Endothelial cell of umbilical vein (primary cell): ENCODE measurements around the gene CTNND2. TPM values are rescaled to one million over a fixed set of nuclear protein-coding genes. Genes with fewer than 3 reads are reported as not detected.

ENCODE experiments used
- BruUV-seq: library from RNA; stranded (reverse); fragments of 400-500 nt; replicated peaks from 2 replicates; lab custom pipeline; 2021; lab: Mats Ljungman, UMichigan
- CTCF ChIA-PET: fragments of 300-600, 350-600 bp; sonication (Branson Sonifier 250); formaldehyde crosslinking; loops from one replicate; lab custom pipeline; 2021; ENCODE audit warnings: antibody characterized with exemption, inconsistent platforms; lab: Charles Lee
- POLR2A ChIA-PET: fragments of 300-600, 350-600 bp; sonication (Branson Sonifier 250); formaldehyde crosslinking; loops from one replicate; lab custom pipeline; 2021; ENCODE audit warnings: antibody characterized with exemption, inconsistent platforms; lab: Charles Lee
- DNase-seq: peaks from one replicate; pipeline ENCODE4 v3.0.0-alpha.2; 2011; ENCODE audit warnings: low read depth, low spot score
- FAIRE-seq: peaks from 2 replicates; lab custom pipeline; 2011; peaks lifted over from hg19 to GRCh38; lab: Jason Lieb, UNC
- H2AFZ ChIP-seq: 2 replicates; pipeline ENCODE4 v1.6.0; 2012; ENCODE audit warnings: low read depth, low read length, control low read depth, inconsistent platforms
- H3K27ac ChIP-seq: 2 replicates; pipeline ENCODE4 v1.5.1; 2011; ENCODE audit warnings: low read depth, mild to moderate bottlenecking, control low read depth, low read length, moderate library complexity; ENCODE audit not compliant: insufficient read depth
- H3K27me3 ChIP-seq, 2 experiments: 2 replicates each; pipeline versions ENCODE4 v1.6.0 to v1.6.1; 2011; ENCODE audit warnings: low read length in 2 of 2, mixed read lengths in 1 of 2; ENCODE audit not compliant: control insufficient read depth in 2 of 2, insufficient read depth in 2 of 2
- H3K36me3 ChIP-seq, 2 experiments: 2 replicates in 1 of 2; 3 replicates in 1 of 2; pipeline ENCODE4 v1.5.1; 2011; ENCODE audit warnings: low read length in 2 of 2, mild to moderate bottlenecking in 1 of 2, moderate library complexity in 1 of 2; ENCODE audit not compliant: control insufficient read depth in 2 of 2, insufficient read depth in 2 of 2; ENCODE audit errors: extremely low read depth in 1 of 2
- H3K4me1 ChIP-seq: 3 replicates; pipeline ENCODE4 v1.5.1; 2011; ENCODE audit warnings: mild to moderate bottlenecking, low read length; ENCODE audit not compliant: control insufficient read depth, insufficient read depth; ENCODE audit errors: extremely low read depth
- H3K4me2 ChIP-seq: 2 replicates; pipeline ENCODE4 v1.6.1; 2011; ENCODE audit warnings: low read length, control low read depth, mixed read lengths; ENCODE audit not compliant: insufficient read depth
- H3K4me3 ChIP-seq, 3 experiments: fragments of 200-600 bp in 1 of 3; sonication (generic), shearing (Covaris generic) in 1 of 3; replicated peaks in 1 of 3; 2 replicates each; pipeline ENCODE4 v1.5.1; 2011 to 2016; ENCODE audit warnings: control low read depth in 3 of 3, low read length in 3 of 3, mild to moderate bottlenecking in 2 of 3, inconsistent platforms in 1 of 3, low read depth in 1 of 3, moderate library complexity in 1 of 3; ENCODE audit not compliant: insufficient read depth in 1 of 3
- H3K79me2 ChIP-seq: 2 replicates; pipeline ENCODE4 v1.6.0; 2012; ENCODE audit warnings: low read length, inconsistent platforms; ENCODE audit not compliant: control insufficient read depth, insufficient read depth
- H3K9ac ChIP-seq: replicated peaks from 2 replicates; pipeline ENCODE3; 2011; ENCODE audit warnings: low read length, control low read depth; ENCODE audit not compliant: insufficient read depth; ENCODE audit errors: extremely low read depth
- H3K9me1 ChIP-seq: replicated peaks from 3 replicates; pipeline ENCODE4 v1.6.0; 2011; ENCODE audit warnings: mild to moderate bottlenecking, low read length; ENCODE audit not compliant: control insufficient read depth, insufficient read depth; ENCODE audit errors: extremely low read depth
- H3K9me3 ChIP-seq: replicated peaks from 2 replicates; pipeline ENCODE4 v1.5.1; 2012; ENCODE audit warnings: low read length, inconsistent platforms; ENCODE audit not compliant: control insufficient read depth, insufficient read depth
- H4K20me1 ChIP-seq: replicated peaks from 2 replicates; pipeline ENCODE3; 2011; ENCODE audit warnings: mild to moderate bottlenecking, low read length; ENCODE audit not compliant: control insufficient read depth, insufficient read depth; ENCODE audit errors: extremely low read depth
- CTCF ChIP-seq, 2 donors: IDR thresholded peaks; 1 replicate in 1 of 2; 2 replicates in 1 of 2; pipeline ENCODE4 v1.5.1; 2011; ENCODE audit warnings: low read length in 2 of 2, mild to moderate bottlenecking in 2 of 2, moderate library complexity in 2 of 2, control low read depth in 1 of 2, inconsistent platforms in 1 of 2, low read depth in 1 of 2; ENCODE audit not compliant: insufficient read depth in 1 of 2; ENCODE audit errors: extremely low read depth in 1 of 2
- EZH2 ChIP-seq: IDR thresholded peaks from 2 replicates; pipeline ENCODE4 v1.6.1; 2012; ENCODE audit warnings: borderline replicate concordance, low read depth, mild to moderate bottlenecking, moderate library complexity, low read length, inconsistent platforms; ENCODE audit not compliant: severe bottlenecking
- FOS ChIP-seq: IDR thresholded peaks from 2 replicates; pipeline ENCODE4 v1.6.1; 2011; ENCODE audit warnings: mild to moderate bottlenecking, low read length, moderate library complexity, borderline replicate concordance; ENCODE audit not compliant: insufficient read depth
- GATA2 ChIP-seq: IDR thresholded peaks from 2 replicates; pipeline ENCODE4 v1.7.0; 2011; ENCODE audit warnings: low read depth, mild to moderate bottlenecking, moderate library complexity, mixed read lengths, low read length; ENCODE audit not compliant: insufficient read length, insufficient read depth
- JUN ChIP-seq: IDR thresholded peaks from 2 replicates; pipeline ENCODE4 v1.6.1; 2011; ENCODE audit warnings: borderline replicate concordance, low read depth; ENCODE audit not compliant: insufficient read length, insufficient read depth
- MAX ChIP-seq: IDR thresholded peaks from 2 replicates; pipeline ENCODE4 v1.6.1; 2011; ENCODE audit not compliant: insufficient read depth, insufficient read length
- MYC ChIP-seq: IDR thresholded peaks from one replicate; pipeline ENCODE4 v1.6.1; 2011; ENCODE audit warnings: mild to moderate bottlenecking, low read depth, low read length
- POLR2A ChIP-seq: IDR thresholded peaks from 2 replicates; pipeline ENCODE4 v1.6.1; 2012; ENCODE audit warnings: low read depth, mild to moderate bottlenecking, control low read depth, low read length
- POLR2AphosphoS5 ChIP-seq: IDR thresholded peaks from 2 replicates; pipeline ENCODE4 v1.6.1; 2012; ENCODE audit warnings: low read depth, mild to moderate bottlenecking, control low read depth, low read length, moderate library complexity; ENCODE audit not compliant: insufficient read depth
- dilution Hi-C: fragments of 300-500 bp; cut with MboI; formaldehyde crosslinking; loops from one replicate; pipeline ENCODE4 v1.15.0; 2019; ENCODE audit warnings: low sequenced_read_pairs; ENCODE audit not compliant: extremely low pct_ligation_motif_present
- intact Hi-C: fragments of 100-400 bp; cut with micrococcal nuclease; formaldehyde crosslinking; loops from one replicate; pipeline ENCODE4 v1.10.0; 2022
- polyA plus RNA-seq, 4 experiments: library from polyadenylated mRNA; depleted of rRNA in 3 of 4; stranded (reverse) in 3 of 4; unstranded in 1 of 4; fragments of >200 nt; gene quantifications; 2 replicates each; pipeline versions ENCODE4 v1.2.1 to v1.2.3, GENCODE V29; 2011 to 2012; ENCODE audit warnings: missing spikeins in 1 of 4
- total RNA-seq: library from RNA; stranded (reverse); gene quantifications from 2 replicates; pipeline ENCODE4 v1.2.3, GENCODE V29; 2021

Gene CTNND2
- total and polyA plus RNA-seq, 2 donors (not counting 3 experiments of a cell fraction or from before 2014, with no cell fraction given), result not detected

- H3K9me3 ChIP-seq, result peaks cover 6% of the 10 kb centered on the region
- no peak overlapping the region for H3K27ac ChIP-seq
- H3K9me1 ChIP-seq, result no peaks in the 10 kb centered on the region
- H3K36me3 ChIP-seq, result no peaks in the 10 kb centered on the region
- H3K4me1 ChIP-seq, result no peaks in the 10 kb centered on the region
- no peak overlapping the region for H2AFZ ChIP-seq
- H3K79me2 ChIP-seq, result no peaks in the 10 kb centered on the region
- no peak overlapping the region for H3K9ac ChIP-seq
- no TSS peak for BruUV-seq
- TF ChIP-seq CTCF (IDR thresholded peaks at IDR 0.05; ENCODE audit: extremely low read depth in 1 of 2, insufficient read depth in 1 of 2, low read depth in 1 of 2, low read length in 2 of 2) (no peak), MYC (no peak)
- H3K27me3 ChIP-seq, result no peaks in the 10 kb centered on the region
- FAIRE-seq (no peak), DNase-seq (no peak)
- H3K4me2 ChIP-seq, result no peak overlapping the region
- CTCF ChIA-PET, result no interaction called here
- POLR2A ChIA-PET, result no interaction called here
- H4K20me1 ChIP-seq, result no peaks in the 10 kb centered on the region
- intact Hi-C loops (no loop called here), dilution Hi-C loops (no loop called here)
- H3K4me3 ChIP-seq, result no peak overlapping the region
Observed at GRCh38 chr5:11733185-11733839, 170.9 kb downstream of the CTNND2 start.

DNA sequence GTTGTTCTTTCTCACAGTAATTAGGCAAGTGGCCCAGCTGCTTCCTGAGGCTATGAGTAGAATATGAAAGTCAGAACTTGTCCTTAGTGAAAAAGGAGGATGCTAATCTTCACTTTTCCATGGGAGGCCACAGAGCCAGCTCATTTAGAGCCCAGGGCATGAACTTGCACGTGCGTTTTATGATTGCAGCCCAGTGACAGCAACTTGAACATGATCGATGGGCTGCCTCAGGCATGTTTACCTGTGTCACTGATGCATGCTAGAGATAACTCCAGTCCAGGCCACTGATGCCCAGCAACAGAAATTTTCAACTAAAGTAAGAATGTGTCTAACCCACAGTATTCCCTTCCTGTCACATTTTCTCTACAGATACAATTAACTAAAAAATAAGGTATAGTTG is 179.3 kb downstream of the CTNND2 start:
- H4K20me1 ChIP-seq, result no peaks in the 10 kb centered on the region
- no peak overlapping the region for H3K27ac ChIP-seq
- ChIA-PET POLR2A (no interaction called here), CTCF (no interaction called here)
- H3K36me3 ChIP-seq, result no peaks in the 10 kb centered on the region
- no peaks in the 10 kb centered on the region for H3K9me1 ChIP-seq
- intact Hi-C loops (no loop called here), dilution Hi-C loops (no loop called here)
- FAIRE-seq (no peak), DNase-seq (no peak)
- BruUV-seq, result no TSS peak
- H3K4me2 ChIP-seq, result no peak overlapping the region
- H3K4me1 ChIP-seq, result no peaks in the 10 kb centered on the region
- H3K79me2 ChIP-seq, result no peaks in the 10 kb centered on the region
- H3K27me3 ChIP-seq, result no peaks in the 10 kb centered on the region
- peaks cover 3% of the 10 kb centered on the region for H3K9me3 ChIP-seq
- TF ChIP-seq MYC (no peak), EZH2 (no peak), POLR2A (no peak), MAX (no peak), CTCF (IDR thresholded peaks at IDR 0.05; ENCODE audit: extremely low read depth in 1 of 2, insufficient read depth in 1 of 2, low read depth in 1 of 2, low read length in 2 of 2) (no peak), POLR2AphosphoS5 (no peak), GATA2 (no peak), JUN (no peak), FOS (no peak)
- H3K9ac ChIP-seq, result no peak overlapping the region
- H2AFZ ChIP-seq, result no peak overlapping the region
- H3K4me3 ChIP-seq, result no peak overlapping the region
